ENCODE measurements around the gene ZDBF2.
"Not testable (repeated sequence)": the region's sequence is repeated elsewhere in the genome, so short reads cannot be mapped to it uniquely, and the experiment has no call there.

The ZDBF2 gene

DNA sequence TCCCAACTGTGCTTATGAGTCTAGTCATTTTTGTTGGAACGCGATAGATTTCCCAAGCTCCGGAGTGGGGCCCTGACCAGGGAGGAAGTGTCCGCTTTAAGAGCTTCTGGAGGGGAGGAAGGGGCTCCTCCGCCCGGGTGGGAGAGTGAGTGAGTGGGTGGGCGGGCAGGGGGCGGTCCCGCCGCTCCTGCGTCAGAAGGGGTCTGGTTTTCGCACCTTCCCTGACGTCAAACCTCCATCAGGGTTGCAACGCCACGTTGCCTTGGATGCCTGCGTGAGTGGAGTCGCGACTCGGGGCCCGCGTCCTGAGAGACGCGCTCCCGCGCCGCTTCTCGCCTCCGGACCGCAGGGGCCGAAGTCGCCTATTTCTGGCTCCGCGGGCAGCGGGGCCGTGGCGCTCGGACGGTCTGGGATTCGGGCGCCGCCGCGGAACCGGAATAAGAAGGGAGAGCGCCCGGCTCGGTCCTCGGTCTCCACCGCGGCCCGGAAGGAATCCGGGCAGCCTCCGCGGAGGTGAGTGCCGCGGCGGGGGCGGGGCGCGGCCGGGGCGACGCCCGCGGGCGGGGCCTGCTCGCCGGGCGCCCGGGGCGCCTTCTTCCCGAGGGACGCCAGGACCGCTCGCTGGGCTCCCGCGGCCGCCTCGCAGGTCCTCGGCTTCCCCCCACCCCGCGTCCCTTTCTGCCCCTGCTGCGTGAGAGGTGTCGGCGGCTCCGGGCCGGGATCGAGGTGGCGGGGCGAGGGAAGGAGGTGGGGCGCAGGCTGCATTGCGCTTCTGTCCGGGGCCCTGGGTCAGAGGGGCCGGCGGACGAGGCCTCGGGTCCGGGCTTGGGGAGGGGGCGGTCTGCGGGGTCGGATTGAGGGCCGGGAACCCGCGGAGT, at the start of gene ZDBF2 (continued):
- TF ChIP-seq ZBTB21 (tag by site-specific recombination; IDR thresholded peaks at IDR 0.05): peak; percentile 97
- TF ChIP-seq, protein P1, sequence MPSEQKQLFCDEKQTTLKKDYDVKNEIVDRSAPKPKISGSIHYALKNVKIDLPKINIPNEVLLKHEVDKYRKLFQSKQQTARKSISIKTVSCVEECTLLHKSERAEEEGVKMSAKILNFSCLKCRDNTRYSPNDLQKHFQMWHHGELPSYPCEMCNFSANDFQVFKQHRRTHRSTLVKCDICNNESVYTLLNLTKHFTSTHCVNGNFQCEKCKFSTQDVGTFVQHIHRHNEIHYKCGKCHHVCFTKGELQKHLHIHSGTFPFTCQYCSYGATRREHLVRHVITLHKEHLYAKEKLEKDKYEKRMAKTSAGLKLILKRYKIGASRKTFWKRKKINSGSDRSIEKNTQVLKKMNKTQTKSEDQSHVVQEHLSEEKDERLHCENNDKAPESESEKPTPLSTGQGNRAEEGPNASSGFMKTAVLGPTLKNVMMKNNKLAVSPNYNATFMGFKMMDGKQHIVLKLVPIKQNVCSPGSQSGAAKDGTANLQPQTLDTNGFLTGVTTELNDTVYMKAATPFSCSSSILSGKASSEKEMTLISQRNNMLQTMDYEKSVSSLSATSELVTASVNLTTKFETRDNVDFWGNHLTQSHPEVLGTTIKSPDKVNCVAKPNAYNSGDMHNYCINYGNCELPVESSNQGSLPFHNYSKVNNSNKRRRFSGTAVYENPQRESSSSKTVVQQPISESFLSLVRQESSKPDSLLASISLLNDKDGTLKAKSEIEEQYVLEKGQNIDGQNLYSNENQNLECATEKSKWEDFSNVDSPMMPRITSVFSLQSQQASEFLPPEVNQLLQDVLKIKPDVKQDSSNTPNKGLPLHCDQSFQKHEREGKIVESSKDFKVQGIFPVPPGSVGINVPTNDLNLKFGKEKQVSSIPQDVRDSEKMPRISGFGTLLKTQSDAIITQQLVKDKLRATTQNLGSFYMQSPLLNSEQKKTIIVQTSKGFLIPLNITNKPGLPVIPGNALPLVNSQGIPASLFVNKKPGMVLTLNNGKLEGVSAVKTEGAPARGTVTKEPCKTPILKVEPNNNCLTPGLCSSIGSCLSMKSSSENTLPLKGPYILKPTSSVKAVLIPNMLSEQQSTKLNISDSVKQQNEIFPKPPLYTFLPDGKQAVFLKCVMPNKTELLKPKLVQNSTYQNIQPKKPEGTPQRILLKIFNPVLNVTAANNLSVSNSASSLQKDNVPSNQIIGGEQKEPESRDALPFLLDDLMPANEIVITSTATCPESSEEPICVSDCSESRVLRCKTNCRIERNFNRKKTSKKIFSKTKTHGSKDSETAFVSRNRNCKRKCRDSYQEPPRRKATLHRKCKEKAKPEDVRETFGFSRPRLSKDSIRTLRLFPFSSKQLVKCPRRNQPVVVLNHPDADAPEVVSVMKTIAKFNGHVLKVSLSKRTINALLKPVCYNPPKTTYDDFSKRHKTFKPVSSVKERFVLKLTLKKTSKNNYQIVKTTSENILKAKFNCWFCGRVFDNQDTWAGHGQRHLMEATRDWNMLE (tag by site-specific recombination; conservative IDR thresholded peaks at IDR 0.05; ENCODE audit: low read depth): peak; percentile 38; the same call in 1 of the 2 replicates
- peak; percentile 46; the same call in 1 of the 2 replicates for TF ChIP-seq ZXDB (tag by site-specific recombination; IDR thresholded peaks at IDR 0.05)

DNA sequence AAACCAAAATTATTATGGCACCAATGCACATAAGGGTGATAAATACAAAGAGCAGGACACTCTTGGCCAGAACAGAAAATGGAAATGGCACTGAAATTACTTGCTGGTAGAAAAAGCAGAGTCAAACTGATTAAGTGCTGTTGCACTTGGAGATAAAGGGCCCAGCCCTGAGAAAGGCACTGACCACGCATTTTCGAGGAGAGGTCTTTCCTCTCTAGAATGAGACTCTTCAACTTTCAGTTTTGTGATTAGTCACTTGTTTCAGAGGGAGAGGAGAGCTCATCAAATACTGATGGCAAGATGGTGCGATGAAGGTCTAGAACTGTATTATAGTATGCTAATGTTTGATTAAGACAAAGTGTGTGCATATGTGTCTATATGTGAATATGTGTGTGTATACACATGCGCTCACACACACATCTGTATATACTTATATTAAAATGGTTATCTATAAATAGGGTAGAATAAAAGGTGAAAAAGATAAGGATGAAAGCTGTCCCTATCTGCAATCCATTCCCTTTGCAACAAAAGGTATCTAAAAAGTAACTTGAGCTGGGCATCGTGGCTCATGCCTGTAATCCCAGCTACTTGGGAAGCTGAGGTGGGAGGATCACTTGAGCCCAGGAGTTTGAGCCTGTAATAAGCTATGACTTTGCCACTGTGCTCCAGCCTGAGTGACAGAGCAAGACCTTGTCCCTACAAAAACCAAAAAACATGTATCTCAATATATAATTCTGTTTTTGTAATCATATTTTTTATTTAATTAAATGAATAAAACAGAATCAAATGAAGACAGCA, 48.8 kb upstream of the ZDBF2 start:
- H3K4me1 ChIP-seq (ENCODE audit: control insufficient read depth, insufficient read depth, low read length): peaks cover 9% of the 10 kb centered on the region; the same call in 1 of the 2 replicates
- no peak overlapping the region for H3K4me3 ChIP-seq (ENCODE audit: low read depth, low read length)
- no peak overlapping the region for H3K27ac ChIP-seq (ENCODE audit: extremely low read depth, low read depth, low read length)
- TF ChIP-seq OSR2 (tag by site-specific recombination; IDR thresholded peaks at IDR 0.05): peak; percentile 92
- no peak for TF ChIP-seq ZBTB48 (tag by site-specific recombination; IDR thresholded peaks at IDR 0.05)
- no peak for TF ChIP-seq ZNF544 (tag by site-specific recombination; IDR thresholded peaks at IDR 0.05)
- TF ChIP-seq ZNF274 (IDR thresholded peaks at IDR 0.05; ENCODE audit: low read length): no peak
- no peak for TF ChIP-seq ZNF274 (tag by site-specific recombination; IDR thresholded peaks at IDR 0.05; ENCODE audit: borderline replicate concordance)
- H3K9me3 ChIP-seq (ENCODE audit: control insufficient read depth, insufficient read depth, low read depth, low read length): no peaks in the 10 kb centered on the region
- CTCF ChIA-PET: no interaction called here
- no peaks in the 10 kb centered on the region for H3K36me3 ChIP-seq (ENCODE audit: control insufficient read depth in 2 of 2, insufficient read depth in 1 of 2, low read length in 2 of 2)
- POLR2A ChIA-PET: interaction anchor here (1.6 kb wide), 1 partner anchor 12 kb away, joined by 3 read pairs; a partner anchor contains a TSS

DNA sequence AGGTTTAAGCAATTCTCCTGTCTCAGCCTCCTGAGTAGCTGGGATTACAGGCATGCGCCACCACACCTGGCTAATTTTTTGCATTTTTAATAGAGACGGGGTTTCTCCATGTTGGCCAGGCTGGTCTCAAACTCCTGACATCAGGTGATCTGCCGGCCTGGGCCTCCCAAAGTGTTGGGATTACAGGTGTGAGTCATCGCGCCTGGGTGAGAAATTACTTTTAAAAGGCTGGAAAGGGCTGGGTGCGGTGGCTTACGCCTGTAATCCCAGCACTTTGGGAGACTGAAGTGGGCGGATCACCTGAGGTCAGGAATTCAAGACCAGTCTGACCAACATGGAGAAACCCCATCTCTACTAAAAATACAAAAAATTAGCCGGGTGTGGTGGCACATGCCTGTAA, 45.8 kb upstream of the ZDBF2 start:
- peaks cover 18% of the 10 kb centered on the region for H3K4me1 ChIP-seq (ENCODE audit: control insufficient read depth, insufficient read depth, low read length)
- H3K36me3 ChIP-seq (ENCODE audit: control insufficient read depth in 2 of 2, insufficient read depth in 1 of 2, low read length in 2 of 2); H3K27ac ChIP-seq (ENCODE audit: extremely low read depth, low read depth, low read length); CTCF ChIA-PET; H3K4me3 ChIP-seq (ENCODE audit: low read depth, low read length); H3K9me3 ChIP-seq (ENCODE audit: control insufficient read depth, insufficient read depth, low read depth, low read length); POLR2A ChIA-PET: not testable (repeated sequence)

DNA sequence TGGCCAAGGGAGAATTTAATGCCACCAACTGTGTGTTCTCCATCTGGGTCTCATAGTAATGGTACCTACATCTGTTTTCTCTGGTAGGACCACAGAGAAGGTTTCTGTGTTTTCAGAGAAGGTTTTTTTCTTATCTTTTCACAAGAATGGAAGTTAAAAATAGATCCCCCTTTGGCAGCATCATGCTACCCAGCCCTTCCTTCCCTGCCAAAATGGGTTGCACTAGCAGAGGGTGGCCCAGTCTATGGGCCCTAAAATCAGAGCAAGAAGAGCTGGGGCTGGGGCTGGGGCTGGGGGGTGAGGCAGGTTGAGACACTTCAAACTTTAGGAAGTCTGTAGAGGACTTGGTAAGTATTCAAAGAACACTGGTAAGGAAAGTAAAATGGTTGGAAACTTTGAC, 44.8 kb upstream of the ZDBF2 start:
- TF ChIP-seq BCL11A (tag by site-specific recombination; IDR thresholded peaks at IDR 0.05; ENCODE audit: low read depth) (no peak), SP2 (tag by site-specific recombination; IDR thresholded peaks at IDR 0.05) (no peak), WT1 (tag by site-specific recombination; IDR thresholded peaks at IDR 0.05) (no peak)
- TF ChIP-seq, protein P2, sequence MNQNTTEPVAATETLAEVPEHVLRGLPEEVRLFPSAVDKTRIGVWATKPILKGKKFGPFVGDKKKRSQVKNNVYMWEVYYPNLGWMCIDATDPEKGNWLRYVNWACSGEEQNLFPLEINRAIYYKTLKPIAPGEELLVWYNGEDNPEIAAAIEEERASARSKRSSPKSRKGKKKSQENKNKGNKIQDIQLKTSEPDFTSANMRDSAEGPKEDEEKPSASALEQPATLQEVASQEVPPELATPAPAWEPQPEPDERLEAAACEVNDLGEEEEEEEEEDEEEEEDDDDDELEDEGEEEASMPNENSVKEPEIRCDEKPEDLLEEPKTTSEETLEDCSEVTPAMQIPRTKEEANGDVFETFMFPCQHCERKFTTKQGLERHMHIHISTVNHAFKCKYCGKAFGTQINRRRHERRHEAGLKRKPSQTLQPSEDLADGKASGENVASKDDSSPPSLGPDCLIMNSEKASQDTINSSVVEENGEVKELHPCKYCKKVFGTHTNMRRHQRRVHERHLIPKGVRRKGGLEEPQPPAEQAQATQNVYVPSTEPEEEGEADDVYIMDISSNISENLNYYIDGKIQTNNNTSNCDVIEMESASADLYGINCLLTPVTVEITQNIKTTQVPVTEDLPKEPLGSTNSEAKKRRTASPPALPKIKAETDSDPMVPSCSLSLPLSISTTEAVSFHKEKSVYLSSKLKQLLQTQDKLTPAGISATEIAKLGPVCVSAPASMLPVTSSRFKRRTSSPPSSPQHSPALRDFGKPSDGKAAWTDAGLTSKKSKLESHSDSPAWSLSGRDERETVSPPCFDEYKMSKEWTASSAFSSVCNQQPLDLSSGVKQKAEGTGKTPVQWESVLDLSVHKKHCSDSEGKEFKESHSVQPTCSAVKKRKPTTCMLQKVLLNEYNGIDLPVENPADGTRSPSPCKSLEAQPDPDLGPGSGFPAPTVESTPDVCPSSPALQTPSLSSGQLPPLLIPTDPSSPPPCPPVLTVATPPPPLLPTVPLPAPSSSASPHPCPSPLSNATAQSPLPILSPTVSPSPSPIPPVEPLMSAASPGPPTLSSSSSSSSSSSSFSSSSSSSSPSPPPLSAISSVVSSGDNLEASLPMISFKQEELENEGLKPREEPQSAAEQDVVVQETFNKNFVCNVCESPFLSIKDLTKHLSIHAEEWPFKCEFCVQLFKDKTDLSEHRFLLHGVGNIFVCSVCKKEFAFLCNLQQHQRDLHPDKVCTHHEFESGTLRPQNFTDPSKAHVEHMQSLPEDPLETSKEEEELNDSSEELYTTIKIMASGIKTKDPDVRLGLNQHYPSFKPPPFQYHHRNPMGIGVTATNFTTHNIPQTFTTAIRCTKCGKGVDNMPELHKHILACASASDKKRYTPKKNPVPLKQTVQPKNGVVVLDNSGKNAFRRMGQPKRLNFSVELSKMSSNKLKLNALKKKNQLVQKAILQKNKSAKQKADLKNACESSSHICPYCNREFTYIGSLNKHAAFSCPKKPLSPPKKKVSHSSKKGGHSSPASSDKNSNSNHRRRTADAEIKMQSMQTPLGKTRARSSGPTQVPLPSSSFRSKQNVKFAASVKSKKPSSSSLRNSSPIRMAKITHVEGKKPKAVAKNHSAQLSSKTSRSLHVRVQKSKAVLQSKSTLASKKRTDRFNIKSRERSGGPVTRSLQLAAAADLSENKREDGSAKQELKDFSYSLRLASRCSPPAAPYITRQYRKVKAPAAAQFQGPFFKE (tag by site-specific recombination; IDR thresholded peaks at IDR 0.05; ENCODE audit: borderline replicate concordance): no peak
- H3K27ac ChIP-seq (ENCODE audit: extremely low read depth, low read depth, low read length): peak overlapping the region; percentile 93
- no peaks in the 10 kb centered on the region for H3K36me3 ChIP-seq (ENCODE audit: control insufficient read depth in 2 of 2, insufficient read depth in 1 of 2, low read length in 2 of 2)
- peaks cover 18% of the 10 kb centered on the region for H3K4me1 ChIP-seq (ENCODE audit: control insufficient read depth, insufficient read depth, low read length)
- H3K4me3 ChIP-seq (ENCODE audit: low read depth, low read length): no peak overlapping the region
- CTCF ChIA-PET: no interaction called here
- POLR2A ChIA-PET: interaction anchor here (0.6 to 1.4 kb wide), 2 partner anchors 23 to 46 kb away, joined by 3 to 4 read pairs; no protein-coding TSS in a partner anchor
- H3K9me3 ChIP-seq (ENCODE audit: control insufficient read depth, insufficient read depth, low read depth, low read length): no peaks in the 10 kb centered on the region
